Right renal cortex interstitium (tissue), 3 donors: Measurements from ENCODE around the gene TRDN. TPM values are rescaled to one million over a fixed set of nuclear protein-coding genes. Genes with fewer than 3 reads are reported as not detected.
A peak's percentile ranks its signal among the peaks of the same experiment; 100 is the strongest.

ENCODE experiments used
- DNase-seq, 3 donors: peaks; one replicate each; pipeline ENCODE4 v3.0.0-alpha.2; 2013; ENCODE audit warnings: low read depth in 3 of 3, low spot score in 2 of 3
- polyA plus RNA-seq, 3 donors: library from polyadenylated mRNA; unstranded; fragments of 120-200 nt; gene quantifications; one replicate each; pipeline ENCODE4 v1.2.1, GENCODE V29; 2013; ENCODE audit not compliant: insufficient read length in 3 of 3

Gene TRDN
- polyA plus RNA-seq, 3 donors: 2.6 to 6.8 (median 2.7) TPM

GRCh38 chr6:123418071-123418470, 218.7 kb downstream of the TRDN start:
- DNase-seq: no peak

DNA sequence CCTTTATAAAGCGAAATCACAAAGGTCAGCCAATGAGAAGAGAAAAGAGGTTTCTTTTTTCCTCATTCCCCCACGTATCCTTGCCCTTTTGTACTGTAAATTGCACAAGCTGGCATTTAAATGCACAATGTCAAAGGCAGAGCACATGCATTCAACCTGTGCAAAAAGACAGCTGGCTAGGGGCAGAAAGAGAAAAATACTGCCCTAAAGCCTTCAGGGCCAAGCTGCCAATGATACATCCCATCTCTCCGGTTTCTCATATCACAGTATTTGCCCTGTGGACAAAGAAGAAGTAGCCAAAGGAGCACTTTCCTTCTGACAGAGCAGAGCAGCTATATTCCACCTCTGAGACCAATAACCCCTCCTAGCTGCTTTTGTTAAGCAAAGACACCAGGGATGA, 219.2 kb downstream of the TRDN start:
- no peak for DNase-seq

GRCh38 chr6:123415844-123416468, 220.8 kb downstream of the TRDN start:
- DNase-seq: peak; percentile 26 to 54 (median 52)

DNA sequence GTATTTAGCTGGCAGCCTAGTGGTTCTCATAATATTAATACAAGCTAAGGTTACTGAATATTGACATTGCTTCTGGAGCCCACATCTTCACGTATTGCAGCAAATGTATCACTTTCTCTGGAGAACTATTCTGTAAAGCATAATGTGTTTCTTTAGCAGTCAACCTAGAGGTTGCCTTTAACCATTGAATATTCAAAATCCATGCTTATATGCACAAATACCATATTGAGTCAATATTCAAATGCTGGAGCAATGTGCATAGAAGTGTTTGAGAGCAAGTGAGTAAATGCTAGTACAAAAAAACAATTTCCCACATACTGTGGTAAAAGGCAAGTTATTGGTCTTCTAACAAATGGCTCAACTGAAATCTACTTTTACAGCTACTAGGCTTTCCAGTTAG, 231.8 kb downstream of the TRDN start:
- DNase-seq: no peak

DNA sequence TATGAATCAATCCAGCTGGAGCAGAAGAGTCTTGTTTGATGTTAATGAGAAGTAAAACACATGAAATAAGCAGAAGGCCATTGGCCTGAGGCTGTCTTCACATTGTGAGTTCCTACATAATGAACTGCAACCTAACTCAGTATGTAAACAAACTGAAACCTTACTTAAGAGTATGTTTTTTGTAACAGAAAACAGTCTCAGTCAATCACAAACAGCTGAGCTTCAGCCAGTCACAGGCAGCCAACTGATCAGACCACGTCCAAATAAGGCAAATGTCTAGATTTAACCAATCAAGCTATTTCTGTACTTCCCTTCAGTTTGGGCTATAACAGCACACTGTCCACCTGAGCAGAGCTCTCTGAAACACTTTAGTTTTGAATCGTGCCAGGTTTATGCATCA, 234.7 kb downstream of the TRDN start:
- DNase-seq: no peak

DNA sequence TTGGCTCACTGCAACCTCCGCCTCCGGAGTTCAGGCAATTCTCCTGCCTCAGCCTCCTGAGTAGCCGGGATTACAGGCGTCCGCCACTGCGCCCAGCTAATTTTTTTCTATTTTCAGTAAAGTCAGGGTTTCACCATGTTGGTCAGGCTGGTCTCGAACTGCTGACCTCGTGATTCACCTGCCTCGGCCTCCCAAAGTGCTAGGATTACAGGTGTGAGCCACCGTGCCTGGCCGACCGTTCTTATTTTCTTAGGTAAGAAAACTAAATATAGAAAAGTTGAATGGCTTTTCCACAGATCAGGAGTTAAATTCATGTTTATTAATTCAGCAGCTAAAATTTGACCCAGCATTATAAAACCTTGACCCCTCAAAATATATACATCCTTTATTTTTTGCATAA, 238.7 kb downstream of the TRDN start:
- no peak for DNase-seq

DNA sequence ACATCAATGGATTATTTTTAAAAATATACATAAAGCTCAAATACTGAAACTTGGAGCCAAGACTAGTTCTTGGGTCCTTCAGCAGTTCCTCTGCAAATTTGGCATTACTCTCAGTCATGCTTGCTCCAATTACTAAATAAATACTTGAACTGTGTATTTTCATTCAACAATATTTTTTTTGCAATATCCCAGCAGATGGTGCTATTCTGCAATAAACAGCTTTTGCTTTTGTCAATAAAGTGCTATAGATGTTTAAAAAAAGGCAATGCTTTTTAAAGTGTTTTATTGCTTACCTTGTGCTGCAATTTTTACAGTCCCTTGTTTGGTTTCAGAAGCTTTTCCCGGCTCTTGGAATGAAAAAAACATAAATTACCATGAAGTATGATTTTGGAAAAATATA, 243.4 kb downstream of the TRDN start:
- DNase-seq: peak in 1 of 3 donors; percentile 18

- DNase-seq: no peak
Measured at GRCh38 chr6:123383718-123384117, 253.0 kb downstream of the TRDN start.

- DNase-seq: no peak
Measured at GRCh38 chr6:123380257-123380656, 256.5 kb downstream of the TRDN start.

GRCh38 chr6:123372737-123373136, 264.0 kb downstream of the TRDN start:
- DNase-seq: no peak

- no peak for DNase-seq
Measured at GRCh38 chr6:123363912-123364311, 272.8 kb downstream of the TRDN start.

DNA sequence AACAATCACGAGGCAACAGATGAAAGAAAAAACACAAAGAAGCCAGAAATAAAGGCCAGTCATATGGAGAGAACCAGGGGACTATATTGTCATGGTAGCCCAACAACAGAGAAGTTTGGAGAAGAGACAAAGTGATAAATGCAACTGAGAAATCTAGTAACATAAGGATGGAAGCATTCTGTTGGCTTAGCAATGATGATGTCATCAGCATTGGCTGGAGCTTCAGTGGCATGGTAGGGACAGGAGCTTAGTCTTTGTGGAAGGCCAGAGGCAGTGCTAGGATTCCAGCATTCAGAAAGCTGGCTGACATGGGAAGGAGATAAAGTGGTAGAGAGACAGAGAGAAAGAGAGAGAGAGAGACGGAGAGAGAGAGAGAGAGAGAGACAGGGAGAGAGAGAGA, 276.4 kb downstream of the TRDN start:
- DNase-seq: no peak

- DNase-seq: no peak
Measured at GRCh38 chr6:123352705-123353104, 284.0 kb downstream of the TRDN start.

GRCh38 chr6:123352279-123352678, 284.5 kb downstream of the TRDN start:
- no peak for DNase-seq

GRCh38 chr6:123343836-123344235, 292.9 kb downstream of the TRDN start:
- no peak for DNase-seq

GRCh38 chr6:123338394-123338793, 298.4 kb downstream of the TRDN start:
- DNase-seq: no peak

DNA sequence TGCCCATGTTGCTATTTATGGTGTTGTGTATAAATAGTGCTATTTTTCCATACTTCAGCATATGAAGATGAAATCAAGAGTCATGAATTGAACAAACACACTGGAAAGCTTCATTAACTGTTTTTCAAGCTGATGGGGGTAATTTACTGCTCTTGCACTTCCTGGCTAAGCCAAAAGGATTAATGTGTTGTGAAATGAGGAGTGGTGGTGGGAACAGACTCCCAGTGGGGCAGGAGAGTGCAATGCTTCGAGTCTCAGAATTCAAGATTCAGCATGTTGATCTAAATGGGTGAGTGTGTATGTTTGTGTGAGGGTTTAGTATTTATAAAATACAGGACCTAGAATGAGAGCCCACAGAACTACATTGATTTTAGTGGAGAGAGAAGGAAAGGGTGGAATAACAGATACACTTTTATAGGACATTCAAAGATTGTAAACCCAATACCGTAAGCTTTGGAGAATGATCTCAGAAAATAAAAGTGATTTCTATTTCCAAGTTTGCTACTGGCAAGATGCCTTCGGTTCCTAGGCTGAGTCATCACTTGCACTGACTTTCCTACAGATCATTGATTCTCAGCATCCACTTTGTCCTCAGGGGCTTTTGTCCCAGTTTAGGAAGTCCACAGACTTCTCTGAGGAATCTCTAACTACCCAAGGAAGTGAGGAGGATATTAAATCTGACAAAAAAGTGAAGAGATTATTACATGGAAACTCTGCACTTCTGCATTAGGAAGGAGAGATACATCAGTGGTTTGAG, 303.6 kb downstream of the TRDN start:
- no peak for DNase-seq

DNA sequence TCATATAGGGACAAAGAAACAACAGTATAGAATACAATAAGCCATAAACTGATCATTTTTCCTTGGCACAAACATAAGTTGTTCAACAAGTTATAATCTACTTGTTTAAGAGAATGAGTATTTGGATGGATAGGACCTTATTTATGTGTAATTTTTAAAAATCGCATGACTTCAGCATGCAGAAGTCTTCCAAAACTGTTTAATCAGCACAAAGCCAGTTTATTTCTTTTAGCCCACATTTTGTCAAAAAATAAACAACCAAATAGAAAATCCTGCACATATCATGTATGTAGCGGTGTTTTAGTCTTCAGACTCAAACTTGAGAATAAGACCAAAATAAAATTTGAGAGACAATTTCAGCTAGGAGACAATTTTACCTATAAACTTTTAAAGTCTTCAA, 304.7 kb downstream of the TRDN start:
- DNase-seq: no peak

- DNase-seq: no peak
Measured at GRCh38 chr6:123329337-123329736, 307.4 kb downstream of the TRDN start.

DNA sequence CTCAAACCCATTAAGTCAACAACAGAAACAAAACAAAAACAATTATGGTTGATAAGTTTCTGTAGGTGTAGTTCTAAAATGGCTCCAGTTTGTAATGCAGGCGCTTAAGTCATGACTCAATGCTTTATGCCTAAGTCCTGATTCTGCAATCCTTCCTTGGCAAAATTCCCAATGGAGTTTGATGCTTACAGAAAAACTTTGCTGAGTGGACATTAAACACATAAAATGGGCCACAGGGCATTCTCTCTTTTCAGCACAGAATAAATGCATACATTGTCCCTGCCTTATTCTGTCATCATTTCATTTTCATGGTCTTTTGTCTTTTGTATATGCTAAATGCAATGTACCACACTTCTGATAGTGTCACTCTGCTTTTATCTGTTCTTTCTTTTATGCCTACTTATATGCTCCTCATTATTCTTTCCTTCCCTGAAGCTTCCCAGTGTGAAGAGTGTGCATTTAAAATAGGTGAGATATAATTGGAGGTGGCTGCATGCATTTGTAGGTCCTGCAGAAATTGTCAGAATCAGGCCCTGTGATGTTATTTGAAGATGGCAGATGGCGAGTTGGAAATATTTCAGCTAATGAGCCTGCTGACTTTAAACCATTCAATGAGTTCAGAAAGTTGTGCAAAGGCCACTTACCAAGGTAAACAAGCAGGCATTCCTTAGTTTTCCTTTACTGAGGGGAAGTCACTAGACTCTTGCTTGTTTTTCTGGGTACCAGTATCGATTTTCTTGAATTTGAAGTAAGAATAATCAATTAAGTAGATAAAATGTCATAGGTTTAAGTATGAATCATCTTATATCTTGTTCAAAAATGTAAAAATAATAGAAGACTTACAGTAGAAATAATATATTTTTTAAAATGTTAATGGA, 313.1 kb downstream of the TRDN start:
- DNase-seq: no peak

- DNase-seq: no peak
Measured at GRCh38 chr6:123321020-123321419, 315.7 kb downstream of the TRDN start.
